Measurements from ENCODE around the gene PKNOX1.
"Not testable (repeated sequence)": the region's sequence is repeated elsewhere in the genome, so short reads cannot be mapped to it uniquely, and the experiment has no call there.

The PKNOX1 gene

GRCh38 chr21:43053112-43053511 lies 78.8 kb downstream of the PKNOX1 start:
- H3K27me3 Mint-ChIP-seq (ENCODE audit: low read depth); H3K27ac Mint-ChIP-seq; H3K4me1 Mint-ChIP-seq; H3K4me3 Mint-ChIP-seq; H3K36me3 Mint-ChIP-seq (ENCODE audit: low read depth); H3K9me3 Mint-ChIP-seq: not testable (repeated sequence)

DNA sequence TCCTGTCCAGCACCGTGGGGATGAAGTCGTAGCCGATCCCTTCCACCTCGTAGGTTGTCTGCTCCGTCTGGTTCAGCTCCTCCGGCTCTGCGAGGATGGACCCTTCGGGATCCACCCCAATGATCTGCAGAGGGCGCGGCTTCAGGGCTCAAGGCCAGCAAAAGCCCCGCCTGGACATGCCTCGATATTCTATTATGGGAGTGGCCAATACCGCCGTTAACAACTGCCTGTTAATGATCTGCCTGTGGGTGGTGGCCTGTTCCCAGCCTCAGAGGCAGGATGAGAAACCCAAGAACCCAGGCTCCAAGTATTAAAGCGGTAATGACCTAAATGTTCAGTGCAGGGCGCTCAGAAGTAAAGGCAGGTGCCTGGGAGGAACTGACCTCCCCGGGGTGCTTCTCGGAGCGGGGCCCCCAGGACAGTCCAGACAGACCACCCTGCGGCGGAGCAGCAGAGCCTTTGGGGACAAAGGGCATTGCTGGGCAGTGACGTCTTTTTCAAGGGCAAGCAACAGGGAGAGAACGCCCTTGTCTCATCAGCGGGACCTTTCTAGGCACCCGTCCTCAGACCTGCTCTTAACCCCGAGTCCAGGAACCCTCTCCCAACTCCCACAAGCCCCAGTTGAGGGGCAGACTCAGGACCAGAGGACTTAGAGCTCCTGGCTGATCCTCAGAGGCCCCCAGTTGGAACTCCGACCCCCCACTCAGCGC lies 88.7 kb downstream of the PKNOX1 start:
- not testable (repeated sequence) for H3K9me3 Mint-ChIP-seq; H3K27me3 Mint-ChIP-seq (ENCODE audit: low read depth); H3K4me1 Mint-ChIP-seq; H3K27ac Mint-ChIP-seq; H3K4me3 Mint-ChIP-seq; H3K36me3 Mint-ChIP-seq (ENCODE audit: low read depth)

DNA sequence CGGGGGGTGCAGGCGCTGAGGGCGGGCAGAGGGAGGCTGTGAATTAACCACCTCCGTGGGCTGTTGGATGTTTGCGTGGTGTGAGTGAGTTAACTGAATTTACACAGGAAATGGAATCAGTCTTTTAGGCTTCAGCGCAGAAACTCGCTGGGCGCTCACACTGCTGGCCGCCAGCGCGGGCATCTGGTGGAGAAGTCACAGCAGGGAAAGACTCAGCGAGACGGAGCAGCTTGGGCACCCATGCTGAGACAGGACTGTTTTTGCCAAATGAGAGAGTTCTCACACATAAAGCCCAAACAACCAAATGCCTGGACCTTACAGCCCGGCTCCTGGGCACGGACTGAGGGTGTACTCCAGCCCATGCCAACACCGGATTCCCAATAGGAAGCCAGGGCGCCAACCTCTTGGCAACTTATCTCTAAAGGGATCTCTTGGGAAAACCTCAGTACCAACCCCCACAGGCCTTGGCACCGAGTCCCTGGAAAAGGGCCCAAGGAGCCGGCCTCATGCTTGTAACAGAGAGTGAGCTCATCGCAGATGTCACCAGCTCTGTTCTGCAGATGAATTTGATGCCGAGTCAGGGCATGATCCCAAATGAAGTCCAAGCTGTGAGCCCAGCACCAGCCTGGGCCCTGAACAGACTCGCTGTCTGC lies 90.0 kb downstream of the PKNOX1 start:
- not testable (repeated sequence) for H3K36me3 Mint-ChIP-seq (ENCODE audit: low read depth); H3K9me3 Mint-ChIP-seq; H3K4me3 Mint-ChIP-seq; H3K27me3 Mint-ChIP-seq (ENCODE audit: low read depth); H3K4me1 Mint-ChIP-seq; H3K27ac Mint-ChIP-seq

DNA sequence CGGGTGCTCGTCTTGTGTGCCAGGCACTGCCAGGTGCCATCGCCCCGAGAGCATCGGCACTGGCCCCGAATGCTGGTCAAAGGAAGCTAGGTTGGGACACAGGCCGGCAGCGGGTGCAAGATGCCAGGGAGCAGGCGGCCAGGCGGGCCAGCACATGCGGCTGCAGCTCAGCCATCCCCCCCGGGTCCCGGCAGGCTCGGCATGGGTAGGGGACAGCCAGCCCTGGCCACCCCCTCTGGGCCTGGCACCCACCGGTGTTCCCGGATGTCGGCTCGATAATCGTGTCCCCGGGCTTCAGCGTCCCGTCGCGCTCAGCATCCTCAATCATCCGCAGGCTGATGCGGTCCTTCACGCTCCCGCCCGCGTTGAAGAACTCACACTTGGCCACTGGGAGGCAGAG lies 91.6 kb downstream of the PKNOX1 start:
- not testable (repeated sequence) for H3K4me3 Mint-ChIP-seq; H3K9me3 Mint-ChIP-seq; H3K4me1 Mint-ChIP-seq; H3K36me3 Mint-ChIP-seq (ENCODE audit: low read depth); H3K27ac Mint-ChIP-seq; H3K27me3 Mint-ChIP-seq (ENCODE audit: low read depth)

DNA sequence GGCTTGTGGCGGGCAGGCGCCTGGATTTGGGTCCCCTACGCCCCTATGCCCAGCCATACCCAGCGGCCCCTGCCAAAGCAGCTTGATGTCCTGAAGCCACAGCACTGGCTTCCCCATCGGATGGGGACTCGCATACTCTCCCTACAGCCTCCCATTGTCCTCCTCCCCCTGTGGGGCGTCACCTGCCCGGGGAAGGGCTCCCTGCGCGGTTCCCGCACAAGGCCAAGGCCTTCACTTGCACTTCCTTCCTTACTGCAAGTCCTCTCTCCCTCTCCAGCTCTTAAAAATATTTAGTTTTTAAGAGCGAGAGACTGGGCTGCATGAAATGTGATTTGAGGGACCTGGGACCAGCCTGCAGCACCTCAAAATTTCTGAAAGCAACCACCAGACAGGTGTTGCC lies 92.3 kb downstream of the PKNOX1 start:
- H3K27me3 Mint-ChIP-seq (ENCODE audit: low read depth); H3K9me3 Mint-ChIP-seq; H3K4me3 Mint-ChIP-seq; H3K4me1 Mint-ChIP-seq; H3K36me3 Mint-ChIP-seq (ENCODE audit: low read depth); H3K27ac Mint-ChIP-seq: not testable (repeated sequence)

DNA sequence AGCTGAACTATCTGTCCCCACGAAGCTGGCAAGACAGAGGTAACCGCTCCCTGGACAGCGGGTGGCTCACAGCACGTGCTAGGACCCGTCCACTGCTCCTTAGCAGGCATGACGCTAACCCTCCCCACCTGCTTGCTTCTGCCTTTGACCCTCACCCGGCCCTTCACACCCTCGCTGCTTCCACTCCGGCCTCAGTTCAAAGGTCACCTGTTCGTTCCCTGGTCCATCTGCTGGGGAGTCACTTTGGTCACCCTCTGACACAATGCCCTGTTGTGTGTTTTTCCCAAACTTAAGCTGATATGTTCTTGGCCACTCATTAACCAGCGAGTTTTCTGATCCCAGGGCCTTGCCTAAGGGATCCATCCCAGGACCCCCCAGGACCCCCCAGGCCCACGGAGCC lies 93.7 kb downstream of the PKNOX1 start:
- not testable (repeated sequence) for H3K36me3 Mint-ChIP-seq (ENCODE audit: low read depth); H3K27me3 Mint-ChIP-seq (ENCODE audit: low read depth); H3K4me1 Mint-ChIP-seq; H3K4me3 Mint-ChIP-seq; H3K9me3 Mint-ChIP-seq; H3K27ac Mint-ChIP-seq

- H3K4me1 Mint-ChIP-seq; H3K9me3 Mint-ChIP-seq; H3K27ac Mint-ChIP-seq; H3K36me3 Mint-ChIP-seq (ENCODE audit: low read depth); H3K4me3 Mint-ChIP-seq; H3K27me3 Mint-ChIP-seq (ENCODE audit: low read depth): not testable (repeated sequence)
Observed at GRCh38 chr21:43069682-43070081, 95.3 kb downstream of the PKNOX1 start.

GRCh38 chr21:43072742-43073141 lies 98.4 kb downstream of the PKNOX1 start:
- H3K4me1 Mint-ChIP-seq; H3K27me3 Mint-ChIP-seq (ENCODE audit: low read depth); H3K9me3 Mint-ChIP-seq; H3K4me3 Mint-ChIP-seq; H3K27ac Mint-ChIP-seq; H3K36me3 Mint-ChIP-seq (ENCODE audit: low read depth): not testable (repeated sequence)

GRCh38 chr21:43074401-43075169 lies 100.2 kb downstream of the PKNOX1 start:
- not testable (repeated sequence) for H3K27me3 Mint-ChIP-seq (ENCODE audit: low read depth); H3K4me3 Mint-ChIP-seq; H3K27ac Mint-ChIP-seq

GRCh38 chr21:43075170-43076022 lies 101.0 kb downstream of the PKNOX1 start, which contains the start of gene CBS:
Gene CBS (minus strand): TSS chr21:43075835. CDS start chr21:43072193, 3,642 bp downstream.
- H3K27ac Mint-ChIP-seq; H3K27me3 Mint-ChIP-seq (ENCODE audit: low read depth): not testable (repeated sequence)

More at GRCh38 chr21:43074401-43075169, 100.2 kb downstream of the PKNOX1 start:
- H3K36me3 Mint-ChIP-seq (ENCODE audit: low read depth); H3K4me1 Mint-ChIP-seq; H3K9me3 Mint-ChIP-seq: not testable (repeated sequence)

GRCh38 chr21:43076023-43076637 lies 101.8 kb downstream of the PKNOX1 start:
- not testable (repeated sequence) for H3K9me3 Mint-ChIP-seq; H3K4me3 Mint-ChIP-seq; H3K27ac Mint-ChIP-seq; H3K27me3 Mint-ChIP-seq (ENCODE audit: low read depth); H3K36me3 Mint-ChIP-seq (ENCODE audit: low read depth); H3K4me1 Mint-ChIP-seq

More at GRCh38 chr21:43075170-43076022, 101.0 kb downstream of the PKNOX1 start, which contains the start of gene CBS:
- H3K36me3 Mint-ChIP-seq (ENCODE audit: low read depth); H3K9me3 Mint-ChIP-seq; H3K4me3 Mint-ChIP-seq; H3K4me1 Mint-ChIP-seq: not testable (repeated sequence)

- not testable (repeated sequence) for H3K27ac Mint-ChIP-seq; H3K36me3 Mint-ChIP-seq (ENCODE audit: low read depth); H3K9me3 Mint-ChIP-seq; H3K4me1 Mint-ChIP-seq; H3K4me3 Mint-ChIP-seq; H3K27me3 Mint-ChIP-seq (ENCODE audit: low read depth)
Observed at GRCh38 chr21:43076643-43077042, 102.3 kb downstream of the PKNOX1 start.

DNA sequence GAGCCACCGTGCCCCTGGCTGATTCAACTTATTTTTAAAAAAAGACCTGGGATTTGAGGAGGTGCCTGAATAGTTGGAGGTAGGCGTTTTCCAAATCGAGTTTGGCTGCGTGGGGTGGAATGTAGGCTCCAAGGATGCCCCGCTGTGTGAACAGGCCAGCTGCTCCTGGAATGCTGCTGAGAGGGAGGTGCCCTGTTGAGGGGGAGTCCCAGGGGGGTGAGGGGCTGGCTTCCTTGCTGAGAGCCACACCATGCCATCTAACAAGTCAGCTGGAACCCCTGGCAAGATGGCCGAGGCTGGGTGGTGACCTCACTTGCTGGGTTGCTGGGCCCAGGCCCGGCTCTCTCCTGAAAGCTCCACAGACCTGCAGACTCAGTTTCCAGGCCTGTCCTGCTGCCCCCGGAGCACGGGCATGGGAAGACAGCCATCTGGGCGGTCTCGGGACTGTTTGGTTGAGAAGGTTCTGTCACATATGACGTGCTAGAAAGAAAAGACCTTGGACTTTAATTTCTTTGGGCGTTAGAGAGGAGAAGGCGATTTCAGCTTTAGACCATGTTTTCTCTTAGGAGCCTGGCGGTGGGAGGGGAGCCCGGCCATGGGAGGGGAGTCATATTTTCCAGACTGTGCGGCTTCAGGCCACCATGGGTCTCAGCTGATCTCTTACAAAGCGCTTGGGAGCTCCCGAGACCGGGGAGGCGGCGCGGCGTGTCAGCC lies 108.4 kb downstream of the PKNOX1 start:
- H3K9me3 Mint-ChIP-seq; H3K36me3 Mint-ChIP-seq (ENCODE audit: low read depth); H3K4me1 Mint-ChIP-seq; H3K27ac Mint-ChIP-seq; H3K4me3 Mint-ChIP-seq; H3K27me3 Mint-ChIP-seq (ENCODE audit: low read depth): not testable (repeated sequence)
